ENCODE results near the gene CCDC12.

The CCDC12 gene

GRCh38 chr3:46952813-46953212, 23.7 kb downstream of the CCDC12 start:
- Histone ChIP-seq H3K4me3 (ENCODE audit: low read depth in 1 of 2, low read length in 2 of 2) (peak overlapping the region in 1 of 2 experiments; percentile 36; a peak in 2 of 4 replicates), H3K27me3 (ENCODE audit: insufficient read depth, low read length, poor library complexity) (no peaks in the 10 kb centered on the region), H2AFZ (ENCODE audit: low read depth, low read length) (no peak overlapping the region), H4K20me1 (ENCODE audit: insufficient read depth, low read length) (peaks cover 60% of the 10 kb centered on the region), H3K27ac (ENCODE audit: low read length) (peak overlapping the region; percentile 88), H3K4me1 (ENCODE audit: insufficient read depth, low read length) (peaks cover 90% of the 10 kb centered on the region), H3K4me2 (ENCODE audit: insufficient read depth, low read length) (peak overlapping the region; percentile 58), H3K9me3 (ENCODE audit: insufficient read depth, low read length, severe bottlenecking) (no peaks in the 10 kb centered on the region), H3K36me3 (ENCODE audit: insufficient read depth, low read length) (peaks cover 18% of the 10 kb centered on the region), H3K79me2 (ENCODE audit: insufficient read depth, low read length) (peaks cover 97% of the 10 kb centered on the region), H3K9ac (ENCODE audit: low read depth, low read length) (peak overlapping the region; percentile 28)
- TF ChIP-seq EZH2 (IDR thresholded peaks at IDR 0.05; ENCODE audit: borderline replicate concordance, low read depth, low read length, severe bottlenecking) (no peak), CTCF (IDR thresholded peaks at IDR 0.05; ENCODE audit: borderline replicate concordance, extremely low read depth, low read length, poor library complexity, severe bottlenecking) (no peak)
- ATAC-seq (ENCODE audit: insufficient read depth, low read depth) (no peak), DNase-seq (no peak)

GRCh38 chr3:46950650-46951241, 25.8 kb downstream of the CCDC12 start:
- Histone ChIP-seq H3K27me3 (ENCODE audit: insufficient read depth, low read length, poor library complexity) (no peaks in the 10 kb centered on the region), H3K27ac (ENCODE audit: low read length) (0 out of 2 replicates have a peak overlapping the region, but pooled peaks have one; percentile 30), H3K4me1 (ENCODE audit: insufficient read depth, low read length) (peaks cover 77% of the 10 kb centered on the region), H3K4me3 (ENCODE audit: low read depth in 1 of 2, low read length in 2 of 2) (no peak overlapping the region), H3K9ac (ENCODE audit: low read depth, low read length) (no peak overlapping the region), H2AFZ (ENCODE audit: low read depth, low read length) (no peak overlapping the region), H3K9me3 (ENCODE audit: insufficient read depth, low read length, severe bottlenecking) (no peaks in the 10 kb centered on the region), H3K4me2 (ENCODE audit: insufficient read depth, low read length) (no peak overlapping the region), H3K79me2 (ENCODE audit: insufficient read depth, low read length) (peaks cover 97% of the 10 kb centered on the region), H4K20me1 (ENCODE audit: insufficient read depth, low read length) (peaks cover 74% of the 10 kb centered on the region), H3K36me3 (ENCODE audit: insufficient read depth, low read length) (peaks cover 38% of the 10 kb centered on the region)
- ATAC-seq (ENCODE audit: insufficient read depth, low read depth), result no peak
- DNase-seq, result no peak
- TF ChIP-seq CTCF (IDR thresholded peaks at IDR 0.05; ENCODE audit: borderline replicate concordance, extremely low read depth, low read length, poor library complexity, severe bottlenecking), result no peak
- no peak for TF ChIP-seq EZH2 (IDR thresholded peaks at IDR 0.05; ENCODE audit: borderline replicate concordance, low read depth, low read length, severe bottlenecking)

GRCh38 chr3:46950177-46950576, 26.4 kb downstream of the CCDC12 start:
- no peak overlapping the region for H2AFZ ChIP-seq (ENCODE audit: low read depth, low read length)
- peak overlapping the region; percentile 30; the same call in 1 of the 2 replicates for H3K27ac ChIP-seq (ENCODE audit: low read length)
- H3K36me3 ChIP-seq (ENCODE audit: insufficient read depth, low read length), result peaks cover 42% of the 10 kb centered on the region
- peaks cover 78% of the 10 kb centered on the region for H4K20me1 ChIP-seq (ENCODE audit: insufficient read depth, low read length)
- no peak overlapping the region for H3K9ac ChIP-seq (ENCODE audit: low read depth, low read length)
- no peak overlapping the region for H3K4me3 ChIP-seq (ENCODE audit: low read depth in 1 of 2, low read length in 2 of 2)
- peaks cover 72% of the 10 kb centered on the region for H3K4me1 ChIP-seq (ENCODE audit: insufficient read depth, low read length)
- ATAC-seq (ENCODE audit: insufficient read depth, low read depth), result no peak
- H3K27me3 ChIP-seq (ENCODE audit: insufficient read depth, low read length, poor library complexity), result no peaks in the 10 kb centered on the region
- H3K79me2 ChIP-seq (ENCODE audit: insufficient read depth, low read length), result peaks cover 97% of the 10 kb centered on the region
- H3K4me2 ChIP-seq (ENCODE audit: insufficient read depth, low read length), result no peak overlapping the region
- no peak for DNase-seq
- TF ChIP-seq CTCF (IDR thresholded peaks at IDR 0.05; ENCODE audit: borderline replicate concordance, extremely low read depth, low read length, poor library complexity, severe bottlenecking), result no peak
- no peak for TF ChIP-seq EZH2 (IDR thresholded peaks at IDR 0.05; ENCODE audit: borderline replicate concordance, low read depth, low read length, severe bottlenecking)
- H3K9me3 ChIP-seq (ENCODE audit: insufficient read depth, low read length, severe bottlenecking), result no peaks in the 10 kb centered on the region

Measured in DND-41 (cell line).